ENCODE results near the gene DENND5A. TPM values are rescaled to one million over a fixed set of nuclear protein-coding genes. Genes with fewer than 3 reads are reported as not detected.
A peak's percentile ranks its signal among the peaks of the same experiment; 100 is the strongest.

Gene DENND5A
- total and polyA plus RNA-seq, 9 of the 15 experiments (the other 6 are each of a cell fraction or from before 2014, with no cell fraction given), result 11.7 to 130 (median 46.3) TPM

- TF ChIP-seq CBFA2T2 (conservative IDR thresholded peaks at IDR 0.05), result peak; percentile 31
- TF ChIP-seq SUPT5H (IDR thresholded peaks at IDR 0.05), result no peak
- no peak for TF ChIP-seq HNRNPLL (IDR thresholded peaks at IDR 0.05; ENCODE audit: low read depth, low read length, poor library complexity, severe bottlenecking)
- no peak for TF ChIP-seq NBN (IDR thresholded peaks at IDR 0.05; ENCODE audit: low read depth)
- no peak for TF ChIP-seq RBM17 (IDR thresholded peaks at IDR 0.05; ENCODE audit: borderline replicate concordance, low read depth, low read length)
- TF ChIP-seq SETDB1 (IDR thresholded peaks at IDR 0.05; ENCODE audit: low read length), result no peak
- TF ChIP-seq MEF2D (tag; conservative IDR thresholded peaks at IDR 0.05; ENCODE audit: low read depth), result peak; percentile 57; the same call in 1 of the 2 replicates
- no peak for TF ChIP-seq EGR1 (conservative IDR thresholded peaks at IDR 0.05)
- no peak for TF ChIP-seq DEAF1 (CRISPR knock-in tag; IDR thresholded peaks at IDR 0.05)
- no peak for TF ChIP-seq ZNF324 (CRISPR knock-in tag; IDR thresholded peaks at IDR 0.05)
- no peak for TF ChIP-seq SNIP1 (IDR thresholded peaks at IDR 0.05; ENCODE audit: low read depth)
- TF ChIP-seq ZZZ3 (IDR thresholded peaks at IDR 0.05), result no peak
- TF ChIP-seq PTBP1 (IDR thresholded peaks at IDR 0.05; ENCODE audit: low read depth, low read length), result no peak
- TF ChIP-seq HLTF (IDR thresholded peaks at IDR 0.05), result no peak
- no peak for TF ChIP-seq CCNT2 (IDR thresholded peaks at IDR 0.05; ENCODE audit: borderline replicate concordance, extremely low read depth, insufficient read length, low read depth, low read length)
- TF ChIP-seq ARID1B (IDR thresholded peaks at IDR 0.05), result peak; percentile 65
- TF ChIP-seq STAT5A (IDR thresholded peaks at IDR 0.05; ENCODE audit: borderline replicate concordance, low read length), result no peak
- TF ChIP-seq, protein P1, sequence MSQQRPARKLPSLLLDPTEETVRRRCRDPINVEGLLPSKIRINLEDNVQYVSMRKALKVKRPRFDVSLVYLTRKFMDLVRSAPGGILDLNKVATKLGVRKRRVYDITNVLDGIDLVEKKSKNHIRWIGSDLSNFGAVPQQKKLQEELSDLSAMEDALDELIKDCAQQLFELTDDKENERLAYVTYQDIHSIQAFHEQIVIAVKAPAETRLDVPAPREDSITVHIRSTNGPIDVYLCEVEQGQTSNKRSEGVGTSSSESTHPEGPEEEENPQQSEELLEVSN (IDR thresholded peaks at IDR 0.05; ENCODE audit: borderline replicate concordance in 1 of 2, extremely low read depth in 1 of 2, insufficient read depth in 1 of 2, insufficient read length in 1 of 2, low read depth in 1 of 2, low read length in 1 of 2, poor library complexity in 1 of 2, severe bottlenecking in 1 of 2), result no peak
- TF ChIP-seq ZNF274 (IDR thresholded peaks at IDR 0.05; ENCODE audit: borderline replicate concordance, low read depth, low read length), result no peak
- peak; percentile 55; the same call in 1 of the 2 replicates for TF ChIP-seq CBFA2T3 (IDR thresholded peaks at IDR 0.05)
- no peak for TF ChIP-seq HOMEZ (CRISPR knock-in tag; IDR thresholded peaks at IDR 0.05)
- no peak for TF ChIP-seq ZBTB9 (CRISPR knock-in tag; IDR thresholded peaks at IDR 0.05)
- no peak; a peak in 1 of 3 replicates for TF ChIP-seq CBX3 (IDR thresholded peaks at IDR 0.05; ENCODE audit: borderline replicate concordance in 1 of 2, low read length in 2 of 2)
- no peak for TF ChIP-seq RUNX1 (IDR thresholded peaks at IDR 0.05; ENCODE audit: low read depth)
- no peak for TF ChIP-seq MTA2 (IDR thresholded peaks at IDR 0.05; ENCODE audit: low read depth)
- no peak for TF ChIP-seq SMARCA4 (IDR thresholded peaks at IDR 0.05)
Observed at GRCh38 chr11:9123595-9124304, 141.4 kb downstream of the DENND5A start (continued).
